Astrocyte of the spinal cord (primary cell): ENCODE data around the gene STK32B.
"Not testable (repeated sequence)": the region's sequence is repeated elsewhere in the genome, so short reads cannot be mapped to it uniquely, and the experiment has no call there.

ENCODE experiments used
- DNase-seq: peaks from one replicate; pipeline ENCODE4 v3.0.0; 2011; ENCODE audit warnings: low read depth, low spot score
- H3K4me3 ChIP-seq: 2 replicates; pipeline ENCODE4 v1.5.1; 2011; ENCODE audit warnings: low read depth, mild to moderate bottlenecking, low read length, moderate library complexity
- in situ Hi-C: cut with HindIII; loops from 2 replicates; pipeline ENCODE4 v1.10.0; 2017; ENCODE audit warnings: low sequenced_read_pairs
- TF ChIP-seq, protein P1 (sequence below): IDR thresholded peaks from 2 replicates; pipeline ENCODE4 v1.5.1; 2012; ENCODE audit warnings: low read depth, mild to moderate bottlenecking, low read length, inconsistent platforms

STK32B gene

GRCh38 chr4:5051278-5052203 lies at the start of gene STK32B:
STK32B (plus strand) TSS chr4:5051480.
- peak; percentile 62 for DNase-seq
- peak within 1 kb of the TSS; percentile 52 for H3K4me3 ChIP-seq
- in situ Hi-C loops = no loop called here
- TF ChIP-seq, protein P1, sequence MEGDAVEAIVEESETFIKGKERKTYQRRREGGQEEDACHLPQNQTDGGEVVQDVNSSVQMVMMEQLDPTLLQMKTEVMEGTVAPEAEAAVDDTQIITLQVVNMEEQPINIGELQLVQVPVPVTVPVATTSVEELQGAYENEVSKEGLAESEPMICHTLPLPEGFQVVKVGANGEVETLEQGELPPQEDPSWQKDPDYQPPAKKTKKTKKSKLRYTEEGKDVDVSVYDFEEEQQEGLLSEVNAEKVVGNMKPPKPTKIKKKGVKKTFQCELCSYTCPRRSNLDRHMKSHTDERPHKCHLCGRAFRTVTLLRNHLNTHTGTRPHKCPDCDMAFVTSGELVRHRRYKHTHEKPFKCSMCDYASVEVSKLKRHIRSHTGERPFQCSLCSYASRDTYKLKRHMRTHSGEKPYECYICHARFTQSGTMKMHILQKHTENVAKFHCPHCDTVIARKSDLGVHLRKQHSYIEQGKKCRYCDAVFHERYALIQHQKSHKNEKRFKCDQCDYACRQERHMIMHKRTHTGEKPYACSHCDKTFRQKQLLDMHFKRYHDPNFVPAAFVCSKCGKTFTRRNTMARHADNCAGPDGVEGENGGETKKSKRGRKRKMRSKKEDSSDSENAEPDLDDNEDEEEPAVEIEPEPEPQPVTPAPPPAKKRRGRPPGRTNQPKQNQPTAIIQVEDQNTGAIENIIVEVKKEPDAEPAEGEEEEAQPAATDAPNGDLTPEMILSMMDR = peak; percentile 10

DNA sequence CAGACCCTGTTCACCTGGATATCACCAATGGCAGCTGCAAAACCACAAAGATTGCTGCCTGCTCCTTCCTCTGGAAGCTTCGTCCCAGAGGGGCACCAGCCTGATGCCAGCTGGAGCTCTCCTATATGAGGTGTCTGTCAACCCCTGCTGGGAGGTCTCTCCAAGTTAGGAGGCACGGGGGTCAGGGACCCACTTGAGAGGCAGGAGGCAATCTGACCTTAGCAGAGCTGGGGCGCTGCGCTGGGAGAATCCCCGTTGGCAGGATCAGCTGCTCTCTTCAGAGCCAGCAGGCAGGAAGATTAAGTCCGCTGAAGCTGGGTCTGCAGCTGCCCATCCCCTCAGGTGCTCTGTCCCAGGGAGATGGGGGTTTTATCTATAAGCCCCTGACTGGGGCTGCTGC lies 49.6 kb upstream of the STK32B start:
- in situ Hi-C loops, DNase-seq, H3K4me3 ChIP-seq: not testable (repeated sequence)

- H3K4me3 ChIP-seq = no peak overlapping the region
- TF ChIP-seq, protein P1 = no peak
- no peak for DNase-seq
- in situ Hi-C loops = no loop called here
Observed at GRCh38 chr4:5003372-5003857, 47.9 kb upstream of the STK32B start.

DNA sequence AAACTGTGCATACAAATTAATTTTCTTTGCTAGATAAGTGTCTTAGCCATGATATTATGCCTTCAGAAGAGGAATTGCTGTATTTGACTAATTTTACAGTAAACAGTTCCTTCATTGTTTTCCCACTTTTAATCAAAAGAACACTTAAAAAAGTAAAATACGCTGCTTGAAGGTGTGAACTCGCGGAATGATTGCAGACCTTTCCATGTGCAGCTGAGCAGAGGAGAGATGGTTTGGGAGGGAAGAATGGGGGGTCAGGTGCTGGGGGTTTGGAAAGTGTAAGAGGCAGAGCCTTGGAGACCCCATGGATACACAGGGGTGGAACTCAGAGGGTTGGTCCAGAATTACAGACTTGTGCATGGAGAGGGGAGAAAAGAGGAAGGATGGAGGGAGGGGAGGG lies 47.4 kb upstream of the STK32B start:
- DNase-seq = no peak
- TF ChIP-seq, protein P1 = no peak
- in situ Hi-C loops = no loop called here
- no peak overlapping the region for H3K4me3 ChIP-seq

DNA sequence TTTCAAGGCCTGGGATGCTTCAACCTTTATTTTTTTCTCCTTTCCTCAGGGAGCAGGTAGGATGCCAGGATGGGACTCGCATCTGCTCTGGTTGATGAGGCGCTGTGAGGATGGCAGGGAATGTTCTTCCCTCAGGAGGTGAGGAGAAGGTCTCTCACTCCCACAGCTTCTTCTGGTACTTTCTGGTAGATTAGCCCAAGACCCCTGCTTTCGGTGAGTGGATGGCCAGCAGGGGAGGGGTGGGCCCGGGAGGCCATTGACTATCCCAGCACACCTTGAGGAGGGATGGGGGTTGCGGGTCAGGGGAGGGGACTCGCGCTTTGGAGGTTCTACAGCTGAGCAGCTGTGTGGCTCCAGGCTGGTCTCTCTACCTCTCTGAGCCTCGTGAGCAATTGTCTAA lies 46.8 kb upstream of the STK32B start:
- DNase-seq = no peak
- TF ChIP-seq, protein P1 = no peak
- H3K4me3 ChIP-seq = no peak overlapping the region
- in situ Hi-C loops = no loop called here

- H3K4me3 ChIP-seq, in situ Hi-C loops, DNase-seq: not testable (repeated sequence)
Observed at GRCh38 chr4:5006932-5007331, 44.3 kb upstream of the STK32B start.

- H3K4me3 ChIP-seq = no peak overlapping the region
- in situ Hi-C loops = no loop called here
- TF ChIP-seq, protein P1 = no peak
- no peak for DNase-seq
Observed at GRCh38 chr4:5009796-5010195, 41.5 kb upstream of the STK32B start.
